Measurements from ENCODE around the gene THRA. TPM values are rescaled to one million over a fixed set of nuclear protein-coding genes. Genes with fewer than 3 reads are reported as not detected.

Gene THRA
- total RNA-seq, 4 donors from 2014 or later = 32.6 to 69.9 (median 48.9) TPM

GRCh38 chr17:40093580-40094201, 30.9 kb downstream of the THRA start:
- 37% methylated on average over 12 of the region's 16 CpGs for WGBS
- H3K4me3 ChIP-seq = no peak overlapping the region
- TF ChIP-seq CTCF (IDR thresholded peaks at IDR 0.05) (no peak), POLR2A (IDR thresholded peaks at IDR 0.05) (no peak), POLR2AphosphoS5 (IDR thresholded peaks at IDR 0.05) (no peak), EP300 (IDR thresholded peaks at IDR 0.05) (no peak)
- peaks cover 75% of the 10 kb centered on the region for H3K36me3 ChIP-seq
- H3K27me3 ChIP-seq = no peaks in the 10 kb centered on the region
- no peaks in the 10 kb centered on the region for H3K9me3 ChIP-seq
- H3K4me1 ChIP-seq = peaks cover 78% of the 10 kb centered on the region
- peak overlapping the region; percentile 95 for H3K27ac ChIP-seq
- DNase-seq (ENCODE audit: low spot score in 2 of 2) = no peak

GRCh38 chr17:40094874-40095273, 32.1 kb downstream of the THRA start:
- H3K27ac ChIP-seq = peak overlapping the region; percentile 95
- H3K9me3 ChIP-seq = no peaks in the 10 kb centered on the region
- peaks cover 64% of the 10 kb centered on the region for H3K36me3 ChIP-seq
- DNase-seq (ENCODE audit: low spot score in 2 of 2) = no peak
- peaks cover 81% of the 10 kb centered on the region for H3K4me1 ChIP-seq
- H3K27me3 ChIP-seq = no peaks in the 10 kb centered on the region
- H3K4me3 ChIP-seq = no peak overlapping the region
- WGBS = 60% methylated on average over 14 of the region's 14 CpGs
- TF ChIP-seq POLR2A (IDR thresholded peaks at IDR 0.05) (no peak), CTCF (IDR thresholded peaks at IDR 0.05) (no peak), POLR2AphosphoS5 (IDR thresholded peaks at IDR 0.05) (no peak), EP300 (IDR thresholded peaks at IDR 0.05) (no peak)

GRCh38 chr17:40095351-40095943, 32.7 kb downstream of the THRA start:
- peaks cover 59% of the 10 kb centered on the region for H3K36me3 ChIP-seq
- no peak for TF ChIP-seq POLR2A (IDR thresholded peaks at IDR 0.05)
- no peak for TF ChIP-seq EP300 (IDR thresholded peaks at IDR 0.05)
- TF ChIP-seq CTCF (IDR thresholded peaks at IDR 0.05) = no peak
- no peak for TF ChIP-seq POLR2AphosphoS5 (IDR thresholded peaks at IDR 0.05)
- no peak for DNase-seq (ENCODE audit: low spot score in 2 of 2)
- no peaks in the 10 kb centered on the region for H3K9me3 ChIP-seq
- no peaks in the 10 kb centered on the region for H3K27me3 ChIP-seq
- peak overlapping the region; percentile 61 for H3K4me3 ChIP-seq
- H3K27ac ChIP-seq = peak overlapping the region; percentile 95
- peaks cover 77% of the 10 kb centered on the region for H3K4me1 ChIP-seq
- 46% methylated on average over 11 of the region's 17 CpGs for WGBS

GRCh38 chr17:40095944-40096791, 33.4 kb downstream of the THRA start:
- no peaks in the 10 kb centered on the region for H3K9me3 ChIP-seq
- H3K4me1 ChIP-seq = peaks cover 80% of the 10 kb centered on the region
- DNase-seq (ENCODE audit: low spot score in 2 of 2) = no peak
- peaks cover 52% of the 10 kb centered on the region for H3K36me3 ChIP-seq
- WGBS = 37% methylated on average over 17 of the region's 23 CpGs
- no peaks in the 10 kb centered on the region for H3K27me3 ChIP-seq
- TF ChIP-seq POLR2A (IDR thresholded peaks at IDR 0.05) (no peak), CTCF (IDR thresholded peaks at IDR 0.05) (no peak), POLR2AphosphoS5 (IDR thresholded peaks at IDR 0.05) (no peak), EP300 (IDR thresholded peaks at IDR 0.05) (no peak)
- H3K27ac ChIP-seq = peak overlapping the region; percentile 95
- H3K4me3 ChIP-seq = peak overlapping the region; percentile 61

GRCh38 chr17:40097087-40097486, 34.3 kb downstream of the THRA start:
- Histone ChIP-seq H3K36me3 (peaks cover 45% of the 10 kb centered on the region), H3K4me1 (peaks cover 82% of the 10 kb centered on the region), H3K27me3 (no peaks in the 10 kb centered on the region), H3K4me3 (peak overlapping the region; percentile 61), H3K27ac (peak overlapping the region; percentile 95), H3K9me3 (no peaks in the 10 kb centered on the region)
- no peak for DNase-seq (ENCODE audit: low spot score in 2 of 2)
- TF ChIP-seq POLR2A (IDR thresholded peaks at IDR 0.05) = no peak
- 33% methylated on average over 10 of the region's 10 CpGs for WGBS

Measured in suprapubic skin (tissue), 4 donors.